ENCODE results near the gene REM1.
A peak's percentile ranks its signal among the peaks of the same experiment; 100 is the strongest.
"Not testable (repeated sequence)": the region's sequence is repeated elsewhere in the genome, so short reads cannot be mapped to it uniquely, and the experiment has no call there.

Gene REM1, protein sequence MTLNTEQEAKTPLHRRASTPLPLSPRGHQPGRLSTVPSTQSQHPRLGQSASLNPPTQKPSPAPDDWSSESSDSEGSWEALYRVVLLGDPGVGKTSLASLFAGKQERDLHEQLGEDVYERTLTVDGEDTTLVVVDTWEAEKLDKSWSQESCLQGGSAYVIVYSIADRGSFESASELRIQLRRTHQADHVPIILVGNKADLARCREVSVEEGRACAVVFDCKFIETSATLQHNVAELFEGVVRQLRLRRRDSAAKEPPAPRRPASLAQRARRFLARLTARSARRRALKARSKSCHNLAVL

DNA sequence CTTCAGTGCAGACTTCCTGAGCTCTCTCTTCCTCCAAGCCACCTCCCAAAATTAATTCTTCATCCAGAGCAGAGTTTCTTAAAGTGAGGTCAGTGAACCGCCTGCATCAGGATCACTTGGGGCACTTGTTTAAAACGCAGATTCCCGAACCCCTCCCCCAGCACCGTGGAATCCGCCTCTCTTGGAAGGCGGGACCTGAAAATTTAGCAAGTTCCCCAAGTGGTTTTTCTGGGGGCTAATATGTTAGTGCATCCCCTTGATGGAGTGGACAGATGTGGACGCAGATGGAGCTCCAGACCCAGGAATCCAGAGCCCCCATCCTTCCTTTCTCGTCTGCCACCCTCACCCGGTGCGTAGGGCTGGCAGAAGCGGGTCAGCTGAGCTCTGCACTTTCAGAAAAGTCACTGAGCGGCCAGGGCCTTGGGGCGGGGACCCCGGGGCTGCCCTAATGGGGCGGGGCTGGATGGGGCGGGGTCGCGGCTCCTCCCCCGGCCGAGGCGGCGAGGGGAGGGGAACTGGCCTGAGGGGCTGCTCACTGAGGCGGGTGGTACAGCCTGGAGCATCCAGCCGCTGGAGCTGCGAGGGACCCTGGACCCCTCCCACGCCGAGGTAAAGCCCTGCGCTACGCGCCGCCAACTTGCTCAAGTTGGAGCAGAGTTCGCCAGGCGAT, at the start of gene REM1, which contains the start of gene DEFB124:
Gene REM1, plus strand, starts transcription at position 531 of the 670 bp plus-strand sequence. CDS start 1,158 bp downstream, outside the sequence.
Gene DEFB124, minus strand, starts transcription at position 370 of the 670 bp plus-strand sequence. CDS start 2,114 bp downstream, outside the sequence.
- TF ChIP-seq, protein P1, sequence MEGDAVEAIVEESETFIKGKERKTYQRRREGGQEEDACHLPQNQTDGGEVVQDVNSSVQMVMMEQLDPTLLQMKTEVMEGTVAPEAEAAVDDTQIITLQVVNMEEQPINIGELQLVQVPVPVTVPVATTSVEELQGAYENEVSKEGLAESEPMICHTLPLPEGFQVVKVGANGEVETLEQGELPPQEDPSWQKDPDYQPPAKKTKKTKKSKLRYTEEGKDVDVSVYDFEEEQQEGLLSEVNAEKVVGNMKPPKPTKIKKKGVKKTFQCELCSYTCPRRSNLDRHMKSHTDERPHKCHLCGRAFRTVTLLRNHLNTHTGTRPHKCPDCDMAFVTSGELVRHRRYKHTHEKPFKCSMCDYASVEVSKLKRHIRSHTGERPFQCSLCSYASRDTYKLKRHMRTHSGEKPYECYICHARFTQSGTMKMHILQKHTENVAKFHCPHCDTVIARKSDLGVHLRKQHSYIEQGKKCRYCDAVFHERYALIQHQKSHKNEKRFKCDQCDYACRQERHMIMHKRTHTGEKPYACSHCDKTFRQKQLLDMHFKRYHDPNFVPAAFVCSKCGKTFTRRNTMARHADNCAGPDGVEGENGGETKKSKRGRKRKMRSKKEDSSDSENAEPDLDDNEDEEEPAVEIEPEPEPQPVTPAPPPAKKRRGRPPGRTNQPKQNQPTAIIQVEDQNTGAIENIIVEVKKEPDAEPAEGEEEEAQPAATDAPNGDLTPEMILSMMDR (IDR thresholded peaks at IDR 0.05; ENCODE audit: low read depth, low read length, missing control alignments): no peak
- DNase-seq (ENCODE audit: low read depth): no peak
- H3K4me3 ChIP-seq (ENCODE audit: low read depth, low read length): no peak within 1 kb of the TSS

DNA sequence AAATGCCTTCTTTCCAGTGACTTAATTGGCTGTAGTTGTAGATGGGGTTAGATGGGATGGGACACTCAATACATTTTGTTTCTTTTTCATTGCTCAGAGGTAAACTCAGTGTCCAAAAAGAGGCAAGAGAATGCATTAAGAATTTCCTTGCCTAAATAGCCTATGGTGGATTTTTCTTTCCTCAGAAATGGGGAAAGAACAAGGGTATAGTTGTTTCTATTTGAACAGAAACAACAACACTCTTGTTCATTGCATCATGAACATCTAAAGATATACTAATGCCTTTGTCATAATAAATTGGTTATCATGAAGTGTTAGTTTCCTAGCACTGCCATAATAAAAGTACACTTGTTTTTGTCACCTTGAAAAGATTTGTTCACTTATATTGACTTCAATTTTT, 49.3 kb upstream of the REM1 start:
- DNase-seq (ENCODE audit: low read depth): no peak
- TF ChIP-seq, protein P1 (IDR thresholded peaks at IDR 0.05; ENCODE audit: low read depth, low read length, missing control alignments): no peak
- H3K4me3 ChIP-seq (ENCODE audit: low read depth, low read length): no peak overlapping the region

DNA sequence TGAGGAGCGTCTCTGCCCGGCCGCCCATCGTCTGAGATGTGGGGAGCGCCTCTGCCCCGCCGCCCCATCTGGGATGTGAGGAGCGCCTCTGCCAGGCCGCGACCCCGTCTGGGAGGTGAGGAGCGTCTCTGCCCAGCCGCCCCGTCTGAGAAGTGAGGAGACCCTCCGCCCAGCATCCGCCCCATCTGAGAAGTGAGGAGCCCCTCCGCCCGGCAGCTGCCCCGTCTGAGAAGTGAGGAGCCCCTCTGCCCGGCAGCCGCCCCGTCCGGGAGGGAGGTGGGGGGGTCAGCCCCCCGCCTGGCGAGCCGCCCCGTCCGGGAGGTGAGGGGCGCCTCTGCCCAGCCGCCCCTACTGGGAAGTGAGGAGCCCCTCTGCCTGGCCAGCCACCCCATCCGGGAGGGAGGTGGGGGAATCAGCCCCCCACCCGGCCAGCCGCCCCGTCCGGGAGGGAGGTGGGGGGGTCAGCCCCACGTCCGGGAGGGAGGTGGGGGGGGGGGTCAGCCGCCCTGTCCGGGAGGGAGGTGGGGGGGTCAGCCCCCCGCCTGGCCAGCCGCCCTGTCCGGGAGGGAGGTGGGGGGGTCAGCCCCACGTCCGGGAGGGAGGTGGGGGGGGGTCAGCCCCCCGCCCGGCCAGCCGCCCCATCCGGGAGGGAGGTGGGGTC, 48.1 kb upstream of the REM1 start:
- not testable (repeated sequence) for H3K4me3 ChIP-seq (ENCODE audit: low read depth, low read length); DNase-seq (ENCODE audit: low read depth)

DNA sequence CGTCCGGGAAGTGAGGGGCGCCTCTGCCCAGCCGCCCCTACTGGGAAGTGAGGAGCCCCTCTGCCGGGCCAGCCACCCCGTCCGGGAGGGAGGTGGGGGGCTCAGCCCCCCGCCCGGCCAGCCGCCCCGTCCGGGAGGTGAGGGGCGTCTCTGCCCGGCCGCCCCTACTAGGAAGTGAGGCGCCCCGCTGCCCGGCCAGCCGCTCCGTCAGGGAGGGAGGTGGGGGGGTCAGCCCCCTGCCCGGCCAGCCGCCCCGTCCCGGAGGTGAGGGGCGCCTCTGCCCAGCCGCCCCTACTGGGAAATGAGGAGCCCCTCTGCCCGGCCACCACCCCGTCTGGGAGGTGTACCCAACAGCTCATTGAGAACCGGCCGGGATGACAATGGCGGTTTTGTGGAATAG, 47.5 kb upstream of the REM1 start:
- not testable (repeated sequence) for H3K4me3 ChIP-seq (ENCODE audit: low read depth, low read length); DNase-seq (ENCODE audit: low read depth)

DNA sequence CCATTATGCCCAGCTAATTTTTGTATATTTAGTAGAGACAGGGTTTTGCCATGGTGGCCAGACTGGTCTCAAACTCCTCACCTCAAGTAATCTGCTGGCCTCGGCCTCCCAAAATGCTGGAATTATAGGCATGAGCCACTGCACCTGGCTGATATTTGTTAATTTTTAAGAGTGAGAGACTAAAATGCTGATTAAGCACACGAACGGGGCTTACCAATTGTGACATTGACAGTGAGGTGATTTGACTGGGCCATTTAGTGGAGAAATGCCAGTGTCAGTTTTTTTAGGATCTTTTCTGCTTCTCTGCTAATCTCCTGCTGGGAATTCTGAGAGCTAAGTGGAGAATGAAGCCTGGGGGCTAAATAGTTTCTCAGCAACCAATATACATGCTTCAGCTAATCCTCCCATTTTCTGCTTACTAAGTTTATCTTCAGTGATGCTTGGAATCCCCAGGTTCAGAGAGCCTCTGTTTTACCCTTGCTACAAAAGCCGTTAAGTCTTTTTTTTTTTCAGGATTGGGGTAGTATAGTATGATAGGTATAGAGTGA, 44.4 kb upstream of the REM1 start:
- TF ChIP-seq, protein P1 (IDR thresholded peaks at IDR 0.05; ENCODE audit: low read depth, low read length, missing control alignments): no peak

DNA sequence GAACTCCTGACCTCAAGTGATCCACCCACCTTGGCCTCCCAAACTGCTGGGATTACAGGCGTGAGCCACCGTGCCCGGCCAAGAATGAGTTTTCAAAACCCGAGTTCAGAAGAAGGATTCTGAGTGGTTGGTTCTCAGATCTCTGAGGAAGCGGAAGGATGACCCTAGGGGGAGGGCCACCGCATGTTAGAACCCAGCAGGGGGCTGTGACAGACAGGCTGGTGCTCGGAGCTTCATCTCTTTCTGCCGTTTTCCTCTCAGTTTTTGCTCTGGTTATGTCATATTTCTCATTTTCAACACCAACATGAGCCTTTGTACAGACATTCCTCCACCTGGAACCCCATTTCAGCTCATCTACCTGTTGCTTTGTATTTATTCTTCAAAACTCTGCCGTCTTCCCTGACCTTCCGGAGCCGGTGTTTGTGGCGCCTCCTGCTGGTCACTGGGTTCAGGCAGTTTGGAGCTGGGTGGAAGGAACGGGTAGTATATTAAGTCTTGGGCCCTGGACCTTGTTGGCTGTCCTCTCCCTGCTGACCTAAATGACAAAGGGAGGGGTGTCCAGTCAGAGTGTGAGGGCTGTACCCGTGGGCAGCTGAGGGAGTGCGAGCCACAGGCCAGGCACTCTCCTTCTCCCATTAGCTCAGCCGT, 35.0 kb upstream of the REM1 start, which contains the start of gene DEFB123:
Gene DEFB123, plus strand, starts transcription at position 621 of the 648 bp plus-strand sequence. CDS start 67 bp downstream, outside the sequence.
- TF ChIP-seq, protein P1 (IDR thresholded peaks at IDR 0.05; ENCODE audit: low read depth, low read length, missing control alignments): peak; percentile 54
- no peak within 1 kb of the TSS for H3K4me3 ChIP-seq (ENCODE audit: low read depth, low read length)
- no peak for DNase-seq (ENCODE audit: low read depth)

More for the DNA sequence above, 44.4 kb upstream of the REM1 start:
- DNase-seq (ENCODE audit: low read depth): no peak
- H3K4me3 ChIP-seq (ENCODE audit: low read depth, low read length): no peak overlapping the region

DNA sequence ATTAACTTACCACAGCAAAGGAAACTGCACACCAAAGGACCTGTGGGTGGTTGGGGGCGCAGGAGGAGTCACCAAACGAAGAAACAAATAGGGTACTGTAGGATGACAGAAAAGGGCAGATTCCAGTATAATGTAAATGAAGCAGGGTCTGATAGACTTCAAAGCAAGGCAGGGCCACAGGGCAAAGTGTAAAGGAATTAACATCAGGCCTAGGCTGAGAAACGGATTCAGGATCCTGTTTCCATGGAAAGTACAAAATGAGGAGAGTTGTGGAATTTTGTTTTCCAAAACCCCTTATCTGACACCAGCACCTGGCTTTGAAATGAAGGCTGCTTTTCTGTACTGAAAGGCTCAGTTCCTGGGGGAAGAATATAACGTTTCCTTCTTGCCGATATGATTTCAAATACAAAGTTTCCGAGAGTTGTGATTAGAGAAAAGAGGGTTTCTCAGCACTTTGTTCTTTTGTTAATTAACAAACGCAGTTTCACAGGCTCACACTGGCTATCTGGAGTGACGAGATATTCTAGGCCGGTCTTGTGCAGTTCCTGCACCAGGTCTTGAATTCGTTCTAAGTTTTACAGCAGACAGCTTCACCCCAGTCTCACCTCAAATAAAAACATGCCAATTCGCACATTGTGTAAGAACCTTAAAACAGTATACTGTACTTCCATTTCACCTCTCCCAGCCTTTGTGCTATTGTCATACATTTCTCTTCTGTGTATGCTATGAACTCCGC, 28.8 kb upstream of the REM1 start:
- no peak overlapping the region for H3K4me3 ChIP-seq (ENCODE audit: low read depth, low read length)
- TF ChIP-seq, protein P1 (IDR thresholded peaks at IDR 0.05; ENCODE audit: low read depth, low read length, missing control alignments): no peak
- no peak for DNase-seq (ENCODE audit: low read depth)
